Amniotic stem cell (primary cell): ENCODE measurements around the gene SPINK14.

Experiments
- DNase-seq: peaks from one replicate; lab custom pipeline; 2025; lab: John Stamatoyannopoulos, UW

Gene SPINK14

DNA sequence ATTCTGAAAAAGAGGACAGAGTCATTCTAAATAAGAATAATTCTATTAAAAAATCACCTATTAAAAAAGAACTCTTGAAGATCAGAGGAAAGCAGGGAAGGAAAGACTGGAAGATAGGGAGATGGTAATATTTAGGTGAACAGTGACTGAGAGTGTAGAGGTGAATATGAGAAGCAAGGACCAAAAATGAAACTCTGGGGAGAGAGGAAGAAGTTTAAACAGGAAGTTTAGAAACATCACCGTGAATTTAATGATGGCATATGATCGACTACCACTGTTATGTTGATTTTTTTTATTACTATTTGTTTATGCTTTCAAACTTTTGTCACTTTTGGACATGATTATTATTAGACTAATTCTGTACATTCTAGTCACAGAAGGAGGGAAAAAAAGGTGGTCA is 32.8 kb downstream of the SPINK14 start:
- DNase-seq = no peak

DNA sequence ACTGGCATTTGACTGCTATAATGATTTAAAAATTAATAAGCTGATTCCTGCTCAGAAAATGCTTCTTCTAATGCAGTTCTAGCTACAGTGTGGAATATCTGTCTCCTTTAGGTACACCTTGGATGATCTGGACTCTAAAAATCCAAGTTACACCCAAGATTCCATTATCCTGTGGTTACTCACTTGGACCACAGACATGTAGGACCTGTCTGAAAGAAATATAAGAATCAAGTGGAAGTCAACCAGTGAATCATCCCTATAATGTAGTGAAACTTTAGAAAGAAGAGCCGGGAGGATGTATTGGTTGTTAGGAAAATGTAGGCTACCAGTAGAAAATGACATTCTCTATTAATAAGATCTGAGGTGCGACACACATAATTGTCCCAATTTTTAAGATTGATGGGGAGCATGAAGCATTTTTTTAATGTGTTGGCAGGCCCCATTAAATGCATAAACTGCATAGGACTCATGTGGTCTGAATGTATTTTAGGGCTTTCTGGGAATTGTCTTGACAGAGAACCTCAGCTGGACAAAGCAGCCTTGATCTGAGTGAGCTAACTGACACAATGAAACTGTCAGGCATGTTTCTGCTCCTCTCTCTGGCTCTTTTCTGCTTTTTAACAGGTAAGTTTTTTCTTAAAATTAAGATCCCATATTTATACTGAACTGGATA is 34.3 kb downstream of the SPINK14 start, which contains the start of gene SPINK6:
TSS of gene SPINK6 (plus strand) at position 512 of the 673 bp plus-strand sequence. CDS start at position 567, 55 bp downstream.
- DNase-seq = no peak

DNA sequence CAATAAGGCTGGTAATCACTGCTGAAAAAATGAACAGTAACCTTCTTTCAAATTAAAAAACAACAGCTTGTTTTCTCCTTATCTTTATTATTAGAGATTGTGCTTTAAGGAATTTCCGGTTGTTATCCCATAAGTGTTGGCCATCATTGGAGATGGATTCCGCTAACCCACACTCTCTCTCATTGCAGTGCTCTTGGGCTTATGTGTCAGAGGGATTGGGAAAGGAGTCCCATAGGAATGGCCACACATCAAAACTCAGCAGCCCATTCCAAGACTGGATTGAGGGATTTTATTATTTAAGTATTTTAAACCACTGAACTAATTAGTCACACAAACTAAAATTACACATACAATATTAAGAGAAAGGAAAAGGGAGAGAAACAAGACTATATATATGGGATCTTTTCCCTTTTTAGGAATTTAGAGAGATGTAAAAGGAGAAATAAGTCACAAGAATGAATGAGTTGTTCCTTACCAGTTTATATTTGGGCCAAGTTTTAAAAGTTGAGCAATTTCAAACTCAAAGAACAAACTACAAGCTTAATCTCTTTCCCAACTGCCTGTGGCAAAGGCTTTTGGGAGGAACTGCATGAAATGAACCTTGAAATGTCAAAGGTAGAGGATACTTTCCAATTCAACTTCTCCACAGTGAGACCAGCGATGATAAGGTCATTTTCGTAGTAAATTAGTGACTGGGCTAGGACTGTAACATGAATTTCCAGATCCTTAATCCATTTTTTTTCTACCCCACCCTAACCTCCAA is 36.9 kb downstream of the SPINK14 start:
- DNase-seq = no peak

DNA sequence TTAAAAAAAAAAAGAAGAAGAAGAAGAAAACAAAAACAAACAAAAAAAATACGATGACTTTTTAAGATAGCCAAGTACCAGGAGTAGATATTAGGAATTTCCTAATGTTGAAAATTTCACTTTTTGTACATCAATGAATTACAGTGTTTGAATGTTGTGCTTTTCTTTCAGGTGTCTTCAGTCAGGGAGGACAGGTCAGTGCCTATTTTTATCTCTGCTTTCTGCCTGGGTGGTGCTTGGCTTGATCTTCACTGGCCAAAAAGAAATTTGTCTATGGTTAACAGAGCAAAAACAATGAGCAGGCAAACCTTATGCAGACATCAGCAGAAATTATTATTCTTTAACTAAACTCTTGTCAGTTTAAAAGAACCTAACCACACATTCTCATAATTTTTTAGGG is 37.5 kb downstream of the SPINK14 start:
- DNase-seq = no peak

DNA sequence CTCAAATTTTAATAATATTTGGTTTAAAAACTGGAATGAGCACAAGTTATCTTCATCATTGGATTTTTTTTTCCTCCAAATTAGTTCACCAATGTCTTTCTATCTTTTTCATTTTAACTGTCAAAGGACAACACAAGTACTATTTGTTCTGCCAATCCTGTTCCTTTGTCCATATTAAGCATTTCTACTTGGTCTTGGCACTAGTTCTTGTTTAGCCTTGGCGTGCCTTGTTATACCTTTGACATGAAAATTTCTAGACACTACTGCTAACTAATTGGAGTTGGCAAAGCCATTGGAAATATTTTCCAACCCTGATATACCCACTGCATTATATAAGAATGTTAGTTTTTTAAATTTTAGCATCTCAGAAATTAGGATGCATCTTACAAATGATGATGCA is 38.3 kb downstream of the SPINK14 start:
- no peak for DNase-seq

DNA sequence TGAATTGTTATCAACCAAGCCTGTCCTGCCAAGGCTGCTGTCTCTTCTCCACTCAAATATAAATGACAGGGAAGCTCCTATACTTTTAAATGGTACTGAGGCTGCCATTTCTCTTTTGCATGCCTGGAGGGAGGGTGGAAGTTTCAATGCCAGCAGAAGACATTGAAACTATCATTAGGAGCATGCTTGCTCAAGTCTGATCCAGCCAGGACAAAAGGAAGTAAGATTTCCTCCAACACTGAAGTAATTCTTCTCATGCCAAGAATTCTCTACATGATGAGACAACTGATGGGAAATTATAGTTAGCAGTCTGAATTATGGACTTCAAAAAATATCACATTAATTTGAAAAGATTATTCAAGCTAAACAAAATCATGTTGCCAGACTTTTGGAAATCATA is 39.9 kb downstream of the SPINK14 start:
- DNase-seq = no peak

DNA sequence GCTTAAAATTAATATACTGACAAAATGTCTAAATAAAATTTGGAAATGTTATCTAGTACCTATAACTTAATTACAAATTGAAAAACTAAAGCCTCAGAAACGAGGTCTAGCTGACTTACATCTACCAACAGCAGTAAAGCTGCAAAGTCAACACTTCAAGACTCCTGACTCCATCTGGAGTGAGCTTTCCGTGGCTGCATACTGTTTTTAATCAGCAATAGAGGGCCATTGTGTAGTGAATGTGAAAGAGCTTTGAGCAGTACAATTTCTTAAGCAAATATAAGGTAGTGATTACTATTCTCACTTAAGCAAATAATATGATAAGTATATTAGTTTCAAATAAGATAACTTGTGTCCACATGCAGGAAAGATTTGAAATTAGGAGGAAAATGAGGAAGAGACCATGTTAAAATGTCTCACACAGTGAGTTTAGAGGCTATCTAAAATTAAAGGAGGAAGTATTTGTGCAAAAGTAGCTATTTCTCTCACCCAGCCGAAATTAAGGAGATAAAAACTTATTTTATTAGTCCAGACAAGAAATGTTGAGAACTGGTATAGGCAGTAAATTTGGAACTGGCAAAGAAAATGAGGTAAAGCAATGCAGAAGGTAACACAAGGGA is 40.9 kb downstream of the SPINK14 start:
- no peak for DNase-seq

DNA sequence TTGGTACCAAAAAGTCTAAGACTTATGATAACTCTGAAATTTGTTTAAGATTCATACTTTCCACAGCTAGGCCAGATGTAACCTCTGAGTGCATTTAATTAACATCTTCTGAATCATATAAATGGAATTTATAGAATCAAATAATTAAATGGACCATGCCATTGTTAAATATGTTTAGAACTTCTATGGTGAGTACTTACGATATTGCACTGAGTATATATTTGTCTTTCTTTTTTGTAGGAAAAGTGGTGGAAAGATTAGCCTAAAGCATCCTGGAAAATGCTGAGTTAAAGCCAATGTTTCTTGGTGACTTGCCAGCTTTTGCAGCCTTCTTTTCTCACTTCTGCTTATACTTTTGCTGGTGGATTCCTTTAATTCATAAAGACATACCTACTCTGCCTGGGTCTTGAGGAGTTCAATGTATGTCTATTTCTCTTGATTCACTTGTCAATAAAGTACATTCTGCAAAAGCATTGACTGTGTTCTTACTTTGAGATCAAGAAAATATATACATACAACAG is 46.4 kb downstream of the SPINK14 start:
- DNase-seq = no peak

DNA sequence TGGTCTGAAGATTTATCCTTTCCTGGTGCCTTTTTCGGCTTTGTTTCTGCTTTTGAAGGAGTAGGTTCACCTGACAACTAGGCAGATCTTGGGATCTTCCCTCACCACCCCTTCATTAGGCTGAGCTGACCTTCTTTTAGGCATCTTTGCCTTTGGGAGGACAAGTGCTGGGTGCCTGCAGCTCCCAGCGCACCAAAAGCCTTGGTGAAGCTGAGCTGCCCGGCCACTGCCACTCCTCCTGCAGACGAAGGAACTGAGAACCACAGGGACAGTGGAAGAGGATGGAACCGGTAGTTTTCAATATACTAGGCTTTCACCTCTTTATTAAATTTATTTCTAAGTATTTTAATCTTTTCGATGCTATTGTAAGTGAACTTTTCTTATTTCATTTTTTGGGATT is 53.2 kb downstream of the SPINK14 start:
- DNase-seq = no peak

DNA sequence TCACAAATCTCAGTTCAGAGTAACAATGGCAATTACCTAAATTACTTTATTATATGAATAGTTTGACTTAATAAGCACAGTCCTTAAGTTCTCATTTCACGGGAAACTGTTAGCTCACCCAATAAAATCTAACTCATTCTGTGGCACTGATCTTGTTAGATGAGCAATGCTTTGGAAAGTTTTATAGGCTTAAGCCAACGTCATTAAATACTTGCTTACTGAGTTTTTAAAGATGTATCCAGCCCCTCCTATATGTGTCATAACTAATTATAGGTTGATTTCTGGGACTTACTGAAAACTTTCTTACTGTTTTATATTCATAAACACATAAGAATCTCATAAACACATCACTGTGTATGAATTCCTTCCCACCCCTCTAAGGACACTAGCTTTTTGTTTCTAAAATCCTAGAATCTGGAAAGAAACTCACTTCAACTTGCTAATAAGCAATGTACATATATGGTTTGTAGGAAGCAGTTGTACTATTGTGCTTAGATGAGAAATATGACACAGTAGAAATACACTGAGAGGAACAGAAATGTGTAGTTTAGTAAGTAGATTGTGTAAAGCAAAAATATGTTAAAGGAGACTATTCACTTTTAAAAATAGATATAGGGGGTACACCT is 55.9 kb downstream of the SPINK14 start:
- no peak for DNase-seq
